ENCODE results near the gene TRAIP.

TRAIP gene

DNA sequence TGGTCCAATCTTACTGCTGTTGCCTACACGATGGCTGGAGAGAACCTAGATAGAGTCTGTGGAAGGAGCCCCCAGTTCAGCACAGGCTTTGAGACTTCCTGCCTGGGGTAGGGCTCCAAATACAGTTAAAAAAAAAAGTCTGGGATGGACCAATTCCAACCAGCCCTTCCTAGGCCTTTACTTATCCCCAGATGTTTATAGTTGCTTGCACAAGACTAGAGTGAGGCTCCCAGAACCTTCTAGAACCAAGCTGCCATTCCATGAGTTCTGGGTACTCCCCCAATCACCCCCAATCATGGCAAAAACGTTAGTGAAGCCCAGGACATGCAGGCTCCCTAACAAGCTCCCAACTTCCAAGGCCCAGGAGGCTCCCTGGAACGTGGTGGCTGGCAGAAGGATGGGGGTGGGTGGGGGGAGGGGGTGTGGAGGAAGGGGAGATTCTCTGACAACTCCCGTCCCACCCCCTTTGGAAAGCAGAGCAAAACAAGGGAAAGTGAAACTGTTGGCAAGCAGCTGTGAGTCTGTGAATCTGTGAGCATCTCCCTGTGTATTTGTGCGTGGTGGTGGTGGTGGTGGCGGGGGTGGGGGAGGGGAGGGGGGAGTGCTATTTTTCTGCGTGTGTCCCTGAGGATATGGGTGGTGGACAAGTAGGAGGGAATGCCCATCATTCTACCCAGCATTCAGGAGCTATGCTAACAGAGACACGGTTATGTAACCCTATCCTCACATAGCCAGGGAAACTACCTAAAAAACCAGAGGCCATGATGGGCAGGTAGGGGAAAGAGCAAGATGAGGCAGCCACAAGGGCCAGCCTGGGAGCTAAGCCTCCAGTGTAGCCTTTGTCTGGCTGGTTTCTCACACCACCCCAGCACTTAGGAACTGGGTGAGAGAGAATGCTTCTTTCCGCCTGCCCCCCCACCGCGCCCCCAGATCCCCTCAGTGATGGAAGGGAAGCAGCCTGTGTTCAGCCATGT lies 45.3 kb upstream of the TRAIP start:
- Histone ChIP-seq H3K4me2 (ENCODE audit: low read length) (no peak overlapping the region), H3K9me3 (ENCODE audit: control insufficient read depth, low read length) (no peaks in the 10 kb centered on the region), H3K9ac (no peak overlapping the region), H2AFZ (no peak overlapping the region), H3K27me3 (ENCODE audit: control insufficient read depth, insufficient read depth, low read length) (no peaks in the 10 kb centered on the region), H3K27ac (no peak overlapping the region), H3K4me3 (ENCODE audit: low read depth, low read length) (no peak overlapping the region), H3K36me3 (ENCODE audit: control insufficient read depth, insufficient read depth, low read length) (no peaks in the 10 kb centered on the region), H3K79me2 (no peaks in the 10 kb centered on the region), H3K4me1 (peaks cover 9% of the 10 kb centered on the region)
- TF ChIP-seq, protein P1, sequence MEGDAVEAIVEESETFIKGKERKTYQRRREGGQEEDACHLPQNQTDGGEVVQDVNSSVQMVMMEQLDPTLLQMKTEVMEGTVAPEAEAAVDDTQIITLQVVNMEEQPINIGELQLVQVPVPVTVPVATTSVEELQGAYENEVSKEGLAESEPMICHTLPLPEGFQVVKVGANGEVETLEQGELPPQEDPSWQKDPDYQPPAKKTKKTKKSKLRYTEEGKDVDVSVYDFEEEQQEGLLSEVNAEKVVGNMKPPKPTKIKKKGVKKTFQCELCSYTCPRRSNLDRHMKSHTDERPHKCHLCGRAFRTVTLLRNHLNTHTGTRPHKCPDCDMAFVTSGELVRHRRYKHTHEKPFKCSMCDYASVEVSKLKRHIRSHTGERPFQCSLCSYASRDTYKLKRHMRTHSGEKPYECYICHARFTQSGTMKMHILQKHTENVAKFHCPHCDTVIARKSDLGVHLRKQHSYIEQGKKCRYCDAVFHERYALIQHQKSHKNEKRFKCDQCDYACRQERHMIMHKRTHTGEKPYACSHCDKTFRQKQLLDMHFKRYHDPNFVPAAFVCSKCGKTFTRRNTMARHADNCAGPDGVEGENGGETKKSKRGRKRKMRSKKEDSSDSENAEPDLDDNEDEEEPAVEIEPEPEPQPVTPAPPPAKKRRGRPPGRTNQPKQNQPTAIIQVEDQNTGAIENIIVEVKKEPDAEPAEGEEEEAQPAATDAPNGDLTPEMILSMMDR (IDR thresholded peaks at IDR 0.05), result no peak

DNA sequence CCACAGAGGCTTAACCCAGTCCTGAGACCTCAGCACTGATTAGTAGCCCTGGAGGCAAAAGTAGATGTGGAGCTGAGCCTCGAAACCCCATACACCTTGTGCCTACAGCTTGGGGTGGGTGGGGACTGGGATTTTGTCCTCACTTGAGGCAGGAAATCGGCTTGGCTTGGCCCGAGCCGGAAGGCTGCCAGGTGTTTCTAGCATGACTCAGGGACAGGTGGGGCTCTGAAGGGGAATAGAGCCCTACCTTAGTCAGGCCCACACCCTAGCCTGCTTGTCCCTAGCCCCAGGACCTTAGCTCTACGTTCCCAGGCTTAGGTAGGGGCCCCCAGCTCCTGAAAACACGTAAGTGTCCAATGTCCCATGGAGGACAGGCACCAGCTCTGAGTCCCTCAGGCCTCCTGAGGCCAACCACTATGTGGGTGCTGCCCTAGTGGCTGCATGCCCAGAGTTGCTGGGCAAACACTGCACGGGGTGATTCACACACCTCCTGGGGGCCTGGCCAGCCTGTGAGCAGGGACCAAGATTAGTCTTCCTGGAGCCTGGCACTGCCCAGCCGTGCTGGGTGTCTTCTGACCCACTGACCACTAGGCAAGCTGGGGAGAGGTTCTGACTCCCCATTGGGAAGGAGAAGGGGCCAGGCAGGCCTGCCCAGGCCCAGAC lies 44.3 kb upstream of the TRAIP start:
- H3K4me2 ChIP-seq (ENCODE audit: low read length), result no peak overlapping the region
- no peak overlapping the region for H2AFZ ChIP-seq
- H3K9ac ChIP-seq, result no peak overlapping the region
- no peak overlapping the region for H3K27ac ChIP-seq
- H3K4me3 ChIP-seq (ENCODE audit: low read depth, low read length), result no peak overlapping the region
- H3K4me1 ChIP-seq, result no peaks in the 10 kb centered on the region
- TF ChIP-seq, protein P1 (IDR thresholded peaks at IDR 0.05), result no peak
- no peaks in the 10 kb centered on the region for H3K36me3 ChIP-seq (ENCODE audit: control insufficient read depth, insufficient read depth, low read length)
- H3K79me2 ChIP-seq, result no peaks in the 10 kb centered on the region
- H3K27me3 ChIP-seq (ENCODE audit: control insufficient read depth, insufficient read depth, low read length), result no peaks in the 10 kb centered on the region
- no peaks in the 10 kb centered on the region for H3K9me3 ChIP-seq (ENCODE audit: control insufficient read depth, low read length)

DNA sequence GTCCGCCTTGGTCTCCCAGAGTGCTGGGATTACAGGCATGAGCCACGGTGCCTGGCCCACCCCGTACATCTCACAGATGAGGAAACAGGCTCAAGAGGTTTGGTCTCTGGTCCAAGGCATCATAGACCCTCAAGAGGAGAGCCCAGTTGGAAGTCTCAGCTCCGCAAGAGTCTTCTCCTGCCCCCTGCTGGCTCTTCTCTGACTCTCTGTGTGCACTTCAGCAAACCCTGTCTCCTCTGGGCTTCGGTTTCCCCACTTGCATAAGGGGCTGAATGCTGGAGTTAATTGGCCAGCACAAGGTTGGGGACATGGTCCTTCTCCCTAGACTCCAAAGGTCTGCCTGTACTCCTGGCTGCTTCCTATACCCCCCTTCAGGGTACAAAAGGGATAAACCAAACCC lies 43.5 kb upstream of the TRAIP start:
- Histone ChIP-seq H3K36me3 (ENCODE audit: control insufficient read depth, insufficient read depth, low read length) (no peaks in the 10 kb centered on the region), H3K27me3 (ENCODE audit: control insufficient read depth, insufficient read depth, low read length) (no peaks in the 10 kb centered on the region), H3K4me3 (ENCODE audit: low read depth, low read length) (no peak overlapping the region), H3K27ac (no peak overlapping the region), H3K9ac (no peak overlapping the region), H3K9me3 (ENCODE audit: control insufficient read depth, low read length) (no peaks in the 10 kb centered on the region), H3K4me1 (no peaks in the 10 kb centered on the region), H3K79me2 (no peaks in the 10 kb centered on the region), H3K4me2 (ENCODE audit: low read length) (no peak overlapping the region), H2AFZ (no peak overlapping the region)
- TF ChIP-seq, protein P1 (IDR thresholded peaks at IDR 0.05), result no peak

DNA sequence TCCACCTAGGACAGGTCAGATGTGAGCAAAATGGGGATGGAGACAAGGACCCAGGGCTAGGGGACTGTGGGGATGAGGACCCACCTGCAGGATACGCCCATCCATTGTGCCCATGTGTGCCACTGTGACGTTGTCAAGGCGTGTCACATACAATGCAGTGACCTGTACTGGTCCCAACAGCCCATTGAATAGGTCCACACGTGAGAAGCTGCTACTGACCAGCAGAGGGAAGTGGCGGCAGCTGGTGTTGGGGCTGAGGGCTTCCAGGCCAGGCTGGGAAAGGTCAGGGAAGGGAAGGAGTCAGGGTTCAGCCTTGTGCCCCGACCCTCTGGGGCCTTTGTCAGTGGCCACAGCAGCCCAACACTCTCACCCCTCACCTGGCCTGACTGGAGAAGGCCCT lies 42.6 kb upstream of the TRAIP start:
- no peak overlapping the region for H3K9ac ChIP-seq
- no peaks in the 10 kb centered on the region for H3K4me1 ChIP-seq
- no peaks in the 10 kb centered on the region for H3K79me2 ChIP-seq
- H3K4me3 ChIP-seq (ENCODE audit: low read depth, low read length), result no peak overlapping the region
- TF ChIP-seq, protein P1 (IDR thresholded peaks at IDR 0.05), result no peak
- H2AFZ ChIP-seq, result no peak overlapping the region
- H3K36me3 ChIP-seq (ENCODE audit: control insufficient read depth, insufficient read depth, low read length), result no peaks in the 10 kb centered on the region
- H3K4me2 ChIP-seq (ENCODE audit: low read length), result no peak overlapping the region
- no peaks in the 10 kb centered on the region for H3K9me3 ChIP-seq (ENCODE audit: control insufficient read depth, low read length)
- H3K27me3 ChIP-seq (ENCODE audit: control insufficient read depth, insufficient read depth, low read length), result no peaks in the 10 kb centered on the region
- H3K27ac ChIP-seq, result no peak overlapping the region

Data from parathyroid adenoma (tissue), 2 donors.